ENCODE measurements around the gene CLPSL1.

The CLPSL1 gene

DNA sequence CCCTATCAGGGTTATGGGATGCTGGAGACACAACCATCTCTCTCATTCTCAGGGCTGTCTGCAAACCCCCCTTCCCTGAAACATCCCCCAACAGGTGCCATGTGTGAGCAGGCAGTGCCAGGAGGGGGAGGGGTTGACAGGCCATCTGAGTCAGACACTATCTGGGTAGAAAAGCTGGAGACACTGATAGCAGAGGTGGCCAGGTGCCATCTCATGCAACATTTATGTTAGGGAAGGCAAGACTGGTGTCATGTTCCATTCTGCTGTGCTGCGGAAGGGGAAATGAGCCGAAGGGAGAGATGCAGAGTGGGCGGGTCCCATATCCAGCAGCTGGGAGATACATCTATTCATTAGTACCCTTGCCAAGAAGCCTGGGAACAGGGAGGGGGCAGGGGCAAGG, 27.9 kb downstream of the CLPSL1 start:
- TF ChIP-seq, protein P1, sequence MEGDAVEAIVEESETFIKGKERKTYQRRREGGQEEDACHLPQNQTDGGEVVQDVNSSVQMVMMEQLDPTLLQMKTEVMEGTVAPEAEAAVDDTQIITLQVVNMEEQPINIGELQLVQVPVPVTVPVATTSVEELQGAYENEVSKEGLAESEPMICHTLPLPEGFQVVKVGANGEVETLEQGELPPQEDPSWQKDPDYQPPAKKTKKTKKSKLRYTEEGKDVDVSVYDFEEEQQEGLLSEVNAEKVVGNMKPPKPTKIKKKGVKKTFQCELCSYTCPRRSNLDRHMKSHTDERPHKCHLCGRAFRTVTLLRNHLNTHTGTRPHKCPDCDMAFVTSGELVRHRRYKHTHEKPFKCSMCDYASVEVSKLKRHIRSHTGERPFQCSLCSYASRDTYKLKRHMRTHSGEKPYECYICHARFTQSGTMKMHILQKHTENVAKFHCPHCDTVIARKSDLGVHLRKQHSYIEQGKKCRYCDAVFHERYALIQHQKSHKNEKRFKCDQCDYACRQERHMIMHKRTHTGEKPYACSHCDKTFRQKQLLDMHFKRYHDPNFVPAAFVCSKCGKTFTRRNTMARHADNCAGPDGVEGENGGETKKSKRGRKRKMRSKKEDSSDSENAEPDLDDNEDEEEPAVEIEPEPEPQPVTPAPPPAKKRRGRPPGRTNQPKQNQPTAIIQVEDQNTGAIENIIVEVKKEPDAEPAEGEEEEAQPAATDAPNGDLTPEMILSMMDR (conservative IDR thresholded peaks at IDR 0.05; ENCODE audit: low read depth, low read length): no peak

DNA sequence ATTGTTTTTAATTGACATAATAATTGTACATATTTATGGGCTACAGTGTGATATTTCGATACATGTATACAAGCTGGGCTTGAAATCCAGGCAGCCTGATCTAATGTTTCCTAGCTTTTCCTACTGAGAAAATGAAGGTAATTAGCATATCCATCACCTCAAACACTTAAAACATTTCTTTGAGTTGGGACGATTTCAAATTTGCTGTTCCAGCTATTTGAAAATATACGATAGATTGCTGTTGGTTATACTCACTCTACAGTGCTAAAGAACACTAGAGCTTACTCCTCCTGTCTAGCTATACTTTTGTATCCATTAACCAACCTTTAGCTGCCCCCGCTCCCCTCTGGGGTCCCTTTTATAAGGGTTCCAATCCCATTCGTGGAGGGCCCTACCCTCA, 29.0 kb downstream of the CLPSL1 start:
- no peak for DNase-seq (ENCODE audit: low read depth)
- no peak overlapping the region for H3K4me3 ChIP-seq (ENCODE audit: low read length)
- TF ChIP-seq, protein P1 (conservative IDR thresholded peaks at IDR 0.05; ENCODE audit: low read depth, low read length): no peak

More for the DNA sequence above, 27.9 kb downstream of the CLPSL1 start:
- no peak overlapping the region for H3K4me3 ChIP-seq (ENCODE audit: low read length)
- DNase-seq (ENCODE audit: low read depth): no peak

DNA sequence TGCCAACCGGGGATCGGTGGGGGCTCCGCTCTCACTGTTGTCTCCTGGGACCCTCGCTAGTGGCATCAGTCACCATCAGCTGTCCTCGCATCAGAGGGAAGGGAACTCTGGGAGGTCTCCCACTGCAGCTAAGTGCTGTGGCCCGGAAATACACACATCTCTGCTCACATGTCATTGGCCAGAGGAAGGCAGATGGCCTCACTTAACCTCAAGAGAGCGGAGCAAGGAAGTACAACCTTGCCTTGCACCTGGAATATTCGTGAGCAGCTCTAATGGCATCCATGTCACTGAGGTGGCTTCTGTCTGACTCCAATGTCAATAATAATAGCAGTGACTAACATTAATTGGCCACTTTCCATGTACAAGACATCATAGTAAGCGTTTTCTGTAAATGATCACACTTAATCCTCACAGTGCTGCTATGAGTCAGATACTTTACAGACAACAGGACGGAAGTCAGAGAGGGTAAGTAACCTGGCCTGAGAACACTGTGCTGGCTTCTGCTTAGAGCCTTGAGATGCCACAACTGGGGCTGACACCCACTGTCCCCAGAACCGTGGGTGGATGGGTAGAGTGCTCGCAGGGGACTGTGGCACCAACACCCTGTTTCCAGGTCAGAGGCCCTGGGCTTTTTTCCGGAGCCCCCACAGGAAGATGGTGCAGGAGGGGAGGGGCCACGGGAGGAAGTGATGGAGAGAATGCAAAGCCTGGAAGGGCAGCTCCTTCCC, 30.3 kb downstream of the CLPSL1 start:
- DNase-seq (ENCODE audit: low read depth): peak; percentile 91
- TF ChIP-seq, protein P1 (conservative IDR thresholded peaks at IDR 0.05; ENCODE audit: low read depth, low read length): no peak
- peak overlapping the region; percentile 5 for H3K4me3 ChIP-seq (ENCODE audit: low read length)

DNA sequence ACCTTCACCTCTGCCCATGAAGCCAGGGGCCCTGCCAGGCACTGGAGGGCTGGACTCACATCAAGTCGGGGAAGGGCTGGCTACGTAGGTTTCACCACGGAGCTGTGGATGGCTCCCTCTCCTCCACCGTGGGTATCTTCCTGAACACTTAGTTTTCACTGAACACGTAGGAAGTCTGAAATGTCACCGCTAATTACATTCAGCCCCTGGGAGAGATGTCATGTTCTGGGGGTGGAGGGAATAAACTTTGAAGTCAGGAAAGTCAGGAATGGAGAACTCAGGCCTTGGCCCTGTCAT, 30.8 kb downstream of the CLPSL1 start:
- H3K4me3 ChIP-seq (ENCODE audit: low read length): no peak overlapping the region
- DNase-seq (ENCODE audit: low read depth): peak; percentile 10
- TF ChIP-seq, protein P1 (conservative IDR thresholded peaks at IDR 0.05; ENCODE audit: low read depth, low read length): no peak

DNA sequence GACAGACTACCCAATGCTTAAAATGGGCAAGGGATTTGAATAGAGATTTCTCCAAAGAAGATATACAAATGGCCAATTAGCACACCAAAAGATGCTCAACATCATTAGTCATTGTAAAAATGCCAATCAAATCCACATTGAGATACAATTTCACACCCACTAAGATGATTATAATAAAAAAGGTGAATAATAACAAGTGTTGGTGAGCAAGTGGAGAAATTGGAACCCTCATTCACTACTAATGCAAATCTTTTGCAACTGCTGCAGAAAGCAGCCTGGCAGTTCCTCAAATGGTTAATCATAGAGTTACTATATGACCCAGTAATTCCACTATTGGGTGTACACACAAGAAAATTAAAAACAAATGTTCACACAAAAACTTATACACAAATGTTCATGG, 36.7 kb downstream of the CLPSL1 start:
- TF ChIP-seq, protein P1 (conservative IDR thresholded peaks at IDR 0.05; ENCODE audit: low read depth, low read length): no peak

DNA sequence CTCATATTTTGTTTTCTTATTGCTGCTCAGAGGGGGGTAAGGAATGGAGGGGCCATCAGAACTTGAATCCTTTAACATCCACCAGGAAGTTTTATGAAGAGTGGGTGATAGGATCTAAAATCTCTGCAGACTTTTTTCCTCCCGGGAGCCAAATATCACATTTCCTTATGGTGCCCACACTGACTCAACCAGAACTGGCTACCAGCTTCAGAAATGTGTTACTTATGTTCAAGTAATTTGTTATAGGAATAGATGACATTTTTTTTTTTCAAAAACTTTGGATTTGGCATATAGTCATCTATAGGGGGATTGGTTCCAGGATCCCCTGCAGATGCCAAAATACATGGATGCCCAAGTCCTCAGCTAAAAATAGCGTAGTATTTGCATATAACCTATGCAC, 42.8 kb downstream of the CLPSL1 start:
- DNase-seq (ENCODE audit: low read depth): no peak
- no peak overlapping the region for H3K4me3 ChIP-seq (ENCODE audit: low read length)
- TF ChIP-seq, protein P1 (conservative IDR thresholded peaks at IDR 0.05; ENCODE audit: low read depth, low read length): no peak

More for the DNA sequence above, 36.7 kb downstream of the CLPSL1 start:
- DNase-seq (ENCODE audit: low read depth): no peak
- no peak overlapping the region for H3K4me3 ChIP-seq (ENCODE audit: low read length)

DNA sequence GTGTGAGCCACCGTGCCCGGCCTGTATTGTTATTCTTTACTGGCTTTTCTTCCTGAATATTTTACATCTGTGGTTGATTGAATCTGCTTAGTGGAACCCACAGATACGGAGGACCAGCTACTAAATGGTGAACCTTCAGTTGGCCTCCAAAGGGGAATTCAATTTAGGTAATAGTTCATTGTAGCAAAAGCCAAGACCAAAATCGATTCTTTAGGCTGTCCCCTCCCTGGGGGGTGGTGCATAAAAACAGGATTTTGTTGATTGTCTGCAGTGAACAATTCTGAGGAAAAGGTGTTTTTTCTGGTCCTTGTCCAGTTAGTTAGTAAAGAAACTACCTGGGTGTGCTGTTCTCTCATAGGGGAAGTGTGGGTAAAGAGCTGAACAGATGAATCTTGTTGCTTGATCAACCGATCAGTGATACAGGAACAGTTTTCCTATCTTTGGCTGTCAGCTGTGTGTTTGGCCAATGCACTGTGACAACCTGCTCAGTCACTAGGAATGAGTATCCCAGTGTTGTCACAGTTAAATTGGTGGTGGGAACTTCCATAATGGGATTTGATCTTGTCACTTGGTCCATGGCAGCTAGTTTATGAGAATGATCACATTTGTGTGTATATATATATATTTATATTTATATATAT, 43.9 kb downstream of the CLPSL1 start:
- H3K4me3 ChIP-seq (ENCODE audit: low read length): no peak overlapping the region
- TF ChIP-seq, protein P1 (conservative IDR thresholded peaks at IDR 0.05; ENCODE audit: low read depth, low read length): no peak
- no peak for DNase-seq (ENCODE audit: low read depth)
